CD14-positive monocyte (primary cell): ENCODE data around the gene MED13L. TPM values are rescaled to one million over a fixed set of nuclear protein-coding genes. Genes with fewer than 3 reads are reported as not detected.

Experiments
- DNase-seq, 3 donors: peaks; one replicate each; pipeline ENCODE4 v3.0.0-alpha.2; 2011 to 2022
- H2AFZ ChIP-seq: 2 replicates; pipeline ENCODE4 v1.6.0; 2012; ENCODE audit warnings: mild to moderate bottlenecking, low read depth, low read length, inconsistent platforms; ENCODE audit not compliant: insufficient read depth, poor library complexity, severe bottlenecking
- H3K27ac ChIP-seq, 2 donors: 1 replicate in 1 of 2; 2 replicates in 1 of 2; pipeline ENCODE4 v1.5.1; 2012 to 2013; ENCODE audit warnings: low read length in 2 of 2, control low read depth in 1 of 2, inconsistent platforms in 1 of 2, low read depth in 1 of 2, mild to moderate bottlenecking in 1 of 2
- H3K27me3 ChIP-seq, 2 donors: one replicate each; pipeline versions ENCODE4 v1.6.0 to v1.6.1; 2011 to 2013; ENCODE audit warnings: low read length in 2 of 2; ENCODE audit not compliant: control insufficient read depth in 2 of 2, insufficient read depth in 2 of 2
- H3K36me3 ChIP-seq, 2 donors: replicated peaks in 1 of 2; 1 replicate in 1 of 2; 2 replicates in 1 of 2; pipeline versions ENCODE4 v1.5.1 to v1.6.1; 2012 to 2013; ENCODE audit warnings: low read length in 2 of 2, control low read depth in 1 of 2, inconsistent platforms in 1 of 2, mild to moderate bottlenecking in 1 of 2; ENCODE audit not compliant: insufficient read depth in 2 of 2, control insufficient read depth in 1 of 2
- H3K4me1 ChIP-seq, 2 donors: 1 replicate in 1 of 2; 2 replicates in 1 of 2; pipeline versions ENCODE4 v1.5.1 to v1.6.1; 2012 to 2013; ENCODE audit warnings: low read length in 2 of 2, control low read depth in 1 of 2, inconsistent platforms in 1 of 2, mild to moderate bottlenecking in 1 of 2, moderate library complexity in 1 of 2; ENCODE audit not compliant: insufficient read depth in 2 of 2, control insufficient read depth in 1 of 2
- H3K4me2 ChIP-seq: replicated peaks from 2 replicates; pipeline ENCODE3; 2012; ENCODE audit warnings: low read length, moderate library complexity, mild to moderate bottlenecking; ENCODE audit not compliant: poor library complexity, severe bottlenecking; ENCODE audit errors: extremely low read depth
- H3K4me3 ChIP-seq, 3 experiments: fragments of 200-600 bp in 1 of 3; sonication (generic) in 1 of 3; replicated peaks in 1 of 3; 1 replicate in 2 of 3; 2 replicates in 1 of 3; pipeline ENCODE4 v1.5.1; 2011 to 2013; ENCODE audit warnings: low read length in 3 of 3, mild to moderate bottlenecking in 3 of 3, control low read depth in 2 of 3, low read depth in 2 of 3, inconsistent platforms in 1 of 3, moderate library complexity in 1 of 3
- H3K79me2 ChIP-seq: 2 replicates; pipeline ENCODE4 v1.6.0; 2012; ENCODE audit warnings: mild to moderate bottlenecking, control low read depth, inconsistent platforms, low read length, moderate library complexity; ENCODE audit not compliant: insufficient read depth
- H3K9ac ChIP-seq: 2 replicates; pipeline ENCODE4 v1.6.0; 2017; ENCODE audit warnings: low read length, mild to moderate bottlenecking; ENCODE audit not compliant: insufficient read depth, poor library complexity, severe bottlenecking
- H3K9me3 ChIP-seq, 2 donors: replicated peaks in 1 of 2; 1 replicate in 1 of 2; 2 replicates in 1 of 2; pipeline versions ENCODE4 v1.5.1 to v1.6.1; 2012 to 2013; ENCODE audit warnings: low read length in 2 of 2, control low read depth in 1 of 2; ENCODE audit not compliant: control insufficient read depth in 1 of 2, insufficient read depth in 1 of 2
- H4K20me1 ChIP-seq: 2 replicates; pipeline ENCODE4 v1.6.0; 2012; ENCODE audit warnings: mild to moderate bottlenecking, low read length, control low read depth, moderate library complexity; ENCODE audit not compliant: insufficient read depth
- H3K27ac Mint-ChIP-seq, 7 donors: one replicate each; pipeline ENCODE4 v1.8.0; 2020; ENCODE audit warnings: mild to moderate bottlenecking in 7 of 7, mixed read lengths in 7 of 7, moderate library complexity in 6 of 7, inconsistent platforms in 2 of 7
- H3K27me3 Mint-ChIP-seq, 3 donors: one replicate each; pipeline ENCODE4 v1.8.0; 2021 to 2022; ENCODE audit warnings: low read depth in 3 of 3, mild to moderate bottlenecking in 3 of 3, mixed read lengths in 3 of 3, moderate library complexity in 3 of 3, inconsistent platforms in 1 of 3
- H3K36me3 Mint-ChIP-seq, 2 donors: one replicate each; pipeline ENCODE4 v1.8.0; 2020; ENCODE audit warnings: mixed read lengths in 2 of 2, inconsistent platforms in 1 of 2, mild to moderate bottlenecking in 1 of 2
- H3K4me1 Mint-ChIP-seq: one replicate; pipeline ENCODE4 v1.8.0; 2020; ENCODE audit warnings: mild to moderate bottlenecking, mixed read lengths
- H3K4me3 Mint-ChIP-seq, 2 donors: one replicate each; pipeline ENCODE4 v1.8.0; 2020; ENCODE audit warnings: mild to moderate bottlenecking in 2 of 2, mixed read lengths in 2 of 2, moderate library complexity in 1 of 2
- H3K9me3 Mint-ChIP-seq, 7 donors: one replicate each; pipeline ENCODE4 v1.8.0; 2020 to 2022; ENCODE audit warnings: mixed read lengths in 7 of 7, mild to moderate bottlenecking in 6 of 7, moderate library complexity in 6 of 7, inconsistent platforms in 2 of 7
- CTCF ChIP-seq: fragments of 200-600 bp; IDR thresholded peaks from one replicate; pipeline ENCODE4 v1.8.0; 2022; ENCODE audit warnings: antibody characterized with exemption, mild to moderate bottlenecking
- WGBS: methylation state at CpG from one replicate; pipeline ENCODE4 v1.1.5; 2013; ENCODE audit warnings: missing lambda C conversion rate; ENCODE audit not compliant: insufficient coverage; 5-methylcytosine and 5-hydroxymethylcytosine counted together
- intact Hi-C, 2 donors: fragments of 100-400 bp; cut with micrococcal nuclease; formaldehyde crosslinking; loops; one replicate each; pipeline versions ENCODE4 v1.15.0 to v1.15.1; 2023
- polyA plus RNA-seq, 3 donors: library from polyadenylated mRNA; depleted of rRNA in 1 of 3; unstranded in 2 of 3; stranded (reverse) in 1 of 3; fragments of 300-500 nt in 2 of 3; fragments of >200 nt in 1 of 3; fragmentation: Illumina TruSeq in 2 of 3; gene quantifications; 1 replicate in 2 of 3; 2 replicates in 1 of 3; pipeline ENCODE4 v1.2.3, GENCODE V29; 2012 to 2021

The MED13L gene
- polyA plus RNA-seq, 3 donors, result 4.4 to 42.0 (median 7.5) TPM

GRCh38 chr12:116131176-116131575 lies 146.3 kb downstream of the MED13L start:
- TF ChIP-seq CTCF, result no peak
- H3K4me3 Mint-ChIP-seq, result no peak overlapping the region
- H3K79me2 ChIP-seq, result peaks cover 100% of the 10 kb centered on the region

GRCh38 chr12:116130431-116130830 lies 147.1 kb downstream of the MED13L start:
- Histone ChIP-seq H3K9me3 (no peaks in the 10 kb centered on the region), H3K36me3 (no peaks in the 10 kb centered on the region), H3K4me3 (no peak overlapping the region), H3K4me2 (no peak overlapping the region), H3K27me3 (no peaks in the 10 kb centered on the region), H3K9ac (no peak overlapping the region), H4K20me1 (peaks cover 100% of the 10 kb centered on the region), H2AFZ (no peak overlapping the region), H3K4me1 (peaks cover 25 to 27% of the 10 kb centered on the region in 2 donors), H3K27ac (peak overlapping the region in 1 of 2 donors; percentile 9), H3K79me2 (peaks cover 100% of the 10 kb centered on the region)
- Mint-ChIP-seq H3K27ac (no peak overlapping the region), H3K36me3 (no peaks in the 10 kb centered on the region), H3K27me3 (no peaks in the 10 kb centered on the region), H3K4me3 (no peak overlapping the region), H3K4me1 (peaks cover 58% of the 10 kb centered on the region), H3K9me3 (no peaks in the 10 kb centered on the region)
- DNase-seq, result no peak
- no peak for TF ChIP-seq CTCF
- intact Hi-C loops, result loop anchor here in 1 of 2 donors (5.0 kb wide), 1 partner anchor 68 kb away; no protein-coding TSS in a partner anchor
- no CpG with 5 or more reads among the region's 1 CpG for WGBS

More at GRCh38 chr12:116131176-116131575, 146.3 kb downstream of the MED13L start:
- no peaks in the 10 kb centered on the region for H3K36me3 Mint-ChIP-seq
- Histone ChIP-seq H3K9me3 (no peaks in the 10 kb centered on the region), H3K27ac (peak overlapping the region in 1 of 2 donors; percentile 7), H4K20me1 (peaks cover 100% of the 10 kb centered on the region), H3K27me3 (no peaks in the 10 kb centered on the region), H2AFZ (no peak overlapping the region), H3K4me3 (no peak overlapping the region), H3K4me2 (no peak overlapping the region), H3K36me3 (no peaks in the 10 kb centered on the region), H3K4me1 (peaks cover 25% of the 10 kb centered on the region in 2 donors), H3K9ac (no peak overlapping the region)
- H3K27me3 Mint-ChIP-seq, result no peaks in the 10 kb centered on the region
- WGBS, result no CpG with 5 or more reads among the region's 3 CpGs
- intact Hi-C loops, result loop anchor here in 1 of 2 donors (5.0 kb wide), 1 partner anchor 69 kb away; no protein-coding TSS in a partner anchor
- no peaks in the 10 kb centered on the region for H3K9me3 Mint-ChIP-seq
- DNase-seq, result no peak
- peak overlapping the region in 1 of 7 donors; percentile 16 for H3K27ac Mint-ChIP-seq
- peaks cover 56% of the 10 kb centered on the region for H3K4me1 Mint-ChIP-seq
